PFSK-1 (cell line): ENCODE measurements around the gene COMMD7.

Experiments
- FOXP2 ChIP-seq: optimal IDR thresholded peaks from 2 replicates; pipeline ENCODE3; 2011; ENCODE audit warnings: borderline replicate concordance, control low read depth, inconsistent platforms; ENCODE audit not compliant: insufficient read depth; ENCODE audit errors: extremely low read length, extremely low read depth
- POLR2AphosphoS5 ChIP-seq: IDR thresholded peaks from 2 replicates; pipeline ENCODE4 v1.6.1; 2012; ENCODE audit warnings: low read depth, mild to moderate bottlenecking, control low read depth, low read length, moderate library complexity
- REST ChIP-seq, 2 experiments: IDR thresholded peaks; 2 replicates each; pipeline versions ENCODE4 v1.6.1 to v1.8.0; 2011 to 2012; ENCODE audit warnings: low read depth in 2 of 2, low read length in 2 of 2, control low read depth in 1 of 2, inconsistent platforms in 1 of 2, mild to moderate bottlenecking in 1 of 2, moderate library complexity in 1 of 2; ENCODE audit not compliant: insufficient read depth in 1 of 2
- SIN3A ChIP-seq: IDR thresholded peaks from 2 replicates; pipeline ENCODE4 v1.6.1; 2012; ENCODE audit warnings: mild to moderate bottlenecking, low read length, moderate library complexity, borderline replicate concordance; ENCODE audit not compliant: insufficient read depth
- TAF1 ChIP-seq: IDR thresholded peaks from 2 replicates; pipeline ENCODE4 v1.6.1; 2012; ENCODE audit warnings: low read length, control low read depth, borderline replicate concordance; ENCODE audit not compliant: insufficient read depth

Gene COMMD7

GRCh38 chr20:32706486-32706885, 36.8 kb downstream of the COMMD7 start:
- TF ChIP-seq TAF1: no peak
- no peak for TF ChIP-seq POLR2AphosphoS5
- no peak for TF ChIP-seq FOXP2
- no peak for TF ChIP-seq REST (IDR thresholded peaks at IDR 0.05; ENCODE audit: insufficient read depth in 1 of 2, low read depth in 2 of 2, low read length in 2 of 2)
- TF ChIP-seq SIN3A: no peak

GRCh38 chr20:32702706-32703425, 40.4 kb downstream of the COMMD7 start:
- TF ChIP-seq FOXP2: no peak
- no peak for TF ChIP-seq TAF1
- TF ChIP-seq POLR2AphosphoS5: no peak
- TF ChIP-seq REST (IDR thresholded peaks at IDR 0.05; ENCODE audit: insufficient read depth in 1 of 2, low read depth in 2 of 2, low read length in 2 of 2): no peak

- no peak for TF ChIP-seq FOXP2
- TF ChIP-seq POLR2AphosphoS5: no peak
- no peak for TF ChIP-seq REST (IDR thresholded peaks at IDR 0.05; ENCODE audit: insufficient read depth in 1 of 2, low read depth in 2 of 2, low read length in 2 of 2)
- no peak for TF ChIP-seq SIN3A
- no peak for TF ChIP-seq TAF1
Measured at GRCh38 chr20:32697608-32698007, 45.7 kb downstream of the COMMD7 start.

- TF ChIP-seq SIN3A: no peak
- TF ChIP-seq TAF1: no peak
- no peak for TF ChIP-seq FOXP2
- TF ChIP-seq POLR2AphosphoS5: no peak
- TF ChIP-seq REST (IDR thresholded peaks at IDR 0.05; ENCODE audit: insufficient read depth in 1 of 2, low read depth in 2 of 2, low read length in 2 of 2): no peak
Measured at GRCh38 chr20:32695089-32695488, 48.2 kb downstream of the COMMD7 start.

GRCh38 chr20:32687180-32687532, 56.1 kb downstream of the COMMD7 start:
- TF ChIP-seq TAF1: no peak
- no peak for TF ChIP-seq POLR2AphosphoS5
- TF ChIP-seq REST (IDR thresholded peaks at IDR 0.05; ENCODE audit: insufficient read depth in 1 of 2, low read depth in 2 of 2, low read length in 2 of 2): no peak
- TF ChIP-seq FOXP2: no peak
- TF ChIP-seq SIN3A: no peak
